HEK293T (cell line): Measurements from ENCODE around the gene SLC28A1.

ENCODE experiments used
- CTCF ChIA-PET: fragments of 350-600 bp; formaldehyde crosslinking; extraction: SDS; loops from one replicate; lab custom pipeline; 2021; ENCODE audit warnings: antibody characterized with exemption, inconsistent platforms; lab: Yijun Ruan, JAX
- POLR2A ChIA-PET: fragments of 350-600 bp; formaldehyde crosslinking; extraction: SDS; loops from one replicate; lab custom pipeline; 2020; ENCODE audit warnings: antibody characterized with exemption, inconsistent platforms; lab: Yijun Ruan, JAX
- DNase-seq: peaks from one replicate; pipeline ENCODE4 v3.0.0; 2012; ENCODE audit warnings: mixed read lengths; ENCODE audit errors: extremely low spot score
- ARNT ChIP-seq: fragments of 450-650 bp; IDR thresholded peaks from 2 replicates; pipeline ENCODE4 v1.6.1; 2017; ENCODE audit warnings: mild to moderate bottlenecking
- BHLHE40 ChIP-seq: fragments of 450-650 bp; IDR thresholded peaks from 2 replicates; pipeline ENCODE4 v1.6.1; 2016; ENCODE audit warnings: mild to moderate bottlenecking, moderate library complexity, borderline replicate concordance
- CTBP1 ChIP-seq: fragments of 450-650 bp; IDR thresholded peaks from 2 replicates; pipeline ENCODE4 v1.6.1; 2016; ENCODE audit warnings: borderline replicate concordance
- ELF4 ChIP-seq: fragments of 450-650 bp; IDR thresholded peaks from 2 replicates; pipeline ENCODE4 v1.6.1; 2017; ENCODE audit warnings: antibody characterized with exemption
- FOXA1 ChIP-seq: fragments of 450-650 bp; IDR thresholded peaks from 2 replicates; pipeline ENCODE4 v1.6.1; 2016; ENCODE audit warnings: mild to moderate bottlenecking
- FOXK2 ChIP-seq: fragments of 450-650 bp; IDR thresholded peaks from 2 replicates; pipeline ENCODE4 v1.6.1; 2016; ENCODE audit warnings: mild to moderate bottlenecking
- FOXM1 ChIP-seq: fragments of 450-650 bp; IDR thresholded peaks from 2 replicates; pipeline ENCODE4 v1.6.1; 2017; ENCODE audit warnings: mild to moderate bottlenecking, borderline replicate concordance
- HDGF ChIP-seq: fragments of 450-650 bp; IDR thresholded peaks from 2 replicates; pipeline ENCODE4 v1.6.1; 2017; ENCODE audit warnings: antibody characterized with exemption, borderline replicate concordance
- L3MBTL2 ChIP-seq: fragments of 450-650 bp; conservative IDR thresholded peaks from 2 replicates; pipeline ENCODE4 v1.6.1; 2016; ENCODE audit warnings: mild to moderate bottlenecking
- LEF1 ChIP-seq: fragments of 450-650 bp; IDR thresholded peaks from 2 replicates; pipeline ENCODE4 v1.6.1; 2017; ENCODE audit warnings: mild to moderate bottlenecking, borderline replicate concordance
- NFRKB ChIP-seq: fragments of 450-650 bp; IDR thresholded peaks from 2 replicates; pipeline ENCODE4 v1.6.1; 2016; ENCODE audit warnings: mild to moderate bottlenecking, moderate library complexity
- SP1 ChIP-seq: fragments of 450-650 bp; IDR thresholded peaks from 2 replicates; pipeline ENCODE4 v1.6.1; 2017
- SUZ12 ChIP-seq: fragments of 450-650 bp; IDR thresholded peaks from 2 replicates; pipeline ENCODE4 v1.6.1; 2016; ENCODE audit warnings: mild to moderate bottlenecking
- TARDBP ChIP-seq: fragments of 450-650 bp; IDR thresholded peaks from 2 replicates; pipeline ENCODE4 v1.6.1; 2016
- ZNF384 ChIP-seq: fragments of 450-650 bp; IDR thresholded peaks from 2 replicates; pipeline ENCODE4 v1.6.1; 2016
- TF ChIP-seq, protein P1 (sequence below): fragments of 450-650 bp; IDR thresholded peaks from 2 replicates; pipeline ENCODE4 v1.6.1; 2016

Gene SLC28A1

GRCh38 chr15:84961114-84961452 lies 76.6 kb downstream of the SLC28A1 start:
- DNase-seq: no peak
- POLR2A ChIA-PET: no interaction called here
- CTCF ChIA-PET: no interaction called here
- TF ChIP-seq FOXM1: no peak
- no peak for TF ChIP-seq ZNF384
- TF ChIP-seq NFRKB: no peak
- no peak for TF ChIP-seq CTBP1
- no peak for TF ChIP-seq FOXA1
- no peak for TF ChIP-seq L3MBTL2
- no peak for TF ChIP-seq ARNT

GRCh38 chr15:84961707-84962106 lies 77.2 kb downstream of the SLC28A1 start:
- no peak for DNase-seq
- ChIA-PET CTCF (no interaction called here), POLR2A (no interaction called here)
- TF ChIP-seq TARDBP: no peak
- TF ChIP-seq ZNF384: no peak
- TF ChIP-seq LEF1: no peak
- TF ChIP-seq BHLHE40: no peak
- TF ChIP-seq FOXK2: no peak

DNA sequence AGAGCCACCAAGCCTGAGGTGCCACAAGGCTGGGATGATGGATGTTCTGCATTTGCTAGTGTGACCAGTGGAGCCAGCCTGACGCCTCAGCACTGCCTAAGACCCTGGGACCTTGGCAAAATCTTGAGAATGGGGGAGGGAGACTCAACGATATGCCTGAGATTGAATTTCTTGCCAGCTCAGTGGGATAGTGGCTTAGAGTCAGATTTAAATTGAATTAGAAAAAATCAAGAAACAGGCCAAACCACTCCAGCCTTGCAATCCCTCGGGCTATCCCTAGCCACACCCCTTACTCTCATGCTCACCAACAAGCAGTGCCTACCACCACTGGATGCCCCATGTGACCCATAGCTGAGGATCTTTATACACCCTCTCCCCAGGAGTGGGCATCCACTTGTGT lies 78.5 kb downstream of the SLC28A1 start:
- DNase-seq: no peak
- POLR2A ChIA-PET: no interaction called here
- CTCF ChIA-PET: no interaction called here
- no peak for TF ChIP-seq ZNF384
- TF ChIP-seq FOXM1: no peak
- TF ChIP-seq ELF4: no peak

DNA sequence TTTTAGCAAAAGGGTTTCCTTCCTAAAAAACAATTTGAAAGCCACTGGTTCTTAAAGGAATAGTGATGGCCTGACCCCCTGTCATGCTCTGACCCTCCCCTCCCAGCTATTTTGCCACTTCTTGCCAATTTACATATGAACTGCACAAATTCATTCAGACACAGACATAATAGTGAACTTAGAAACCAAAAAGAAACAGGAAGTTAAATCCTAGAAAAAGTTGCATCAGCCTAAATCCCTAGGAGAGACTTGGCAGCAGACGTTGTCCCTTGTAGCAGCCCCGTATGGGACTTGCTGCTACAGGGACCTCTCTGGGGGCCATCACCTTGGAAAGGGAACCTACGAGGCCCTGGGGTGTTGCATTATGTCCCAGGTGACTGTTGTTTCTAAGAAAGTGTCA lies 82.9 kb downstream of the SLC28A1 start:
- no peak for DNase-seq
- ChIA-PET POLR2A (no interaction called here), CTCF (no interaction called here)
- no peak for TF ChIP-seq FOXM1
- TF ChIP-seq HDGF: no peak
- TF ChIP-seq, protein P1, sequence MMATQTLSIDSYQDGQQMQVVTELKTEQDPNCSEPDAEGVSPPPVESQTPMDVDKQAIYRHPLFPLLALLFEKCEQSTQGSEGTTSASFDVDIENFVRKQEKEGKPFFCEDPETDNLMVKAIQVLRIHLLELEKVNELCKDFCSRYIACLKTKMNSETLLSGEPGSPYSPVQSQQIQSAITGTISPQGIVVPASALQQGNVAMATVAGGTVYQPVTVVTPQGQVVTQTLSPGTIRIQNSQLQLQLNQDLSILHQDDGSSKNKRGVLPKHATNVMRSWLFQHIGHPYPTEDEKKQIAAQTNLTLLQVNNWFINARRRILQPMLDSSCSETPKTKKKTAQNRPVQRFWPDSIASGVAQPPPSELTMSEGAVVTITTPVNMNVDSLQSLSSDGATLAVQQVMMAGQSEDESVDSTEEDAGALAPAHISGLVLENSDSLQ: no peak
- no peak for TF ChIP-seq SP1
- no peak for TF ChIP-seq ELF4
- no peak for TF ChIP-seq NFRKB
- no peak for TF ChIP-seq TARDBP
- no peak for TF ChIP-seq LEF1
- TF ChIP-seq ZNF384: no peak
- TF ChIP-seq BHLHE40: no peak
- TF ChIP-seq FOXA1: no peak
- TF ChIP-seq FOXK2: no peak
- no peak for TF ChIP-seq CTBP1
- no peak for TF ChIP-seq L3MBTL2
- no peak for TF ChIP-seq ARNT
- TF ChIP-seq SUZ12: no peak

GRCh38 chr15:84968301-84968700 lies 83.8 kb downstream of the SLC28A1 start:
- TF ChIP-seq ARNT (no peak), CTBP1 (no peak), BHLHE40 (no peak), NFRKB (no peak), LEF1 (no peak), FOXK2 (no peak), HDGF (no peak), ELF4 (no peak), TARDBP (no peak), SUZ12 (no peak), FOXA1 (no peak), L3MBTL2 (no peak), FOXM1 (no peak), ZNF384 (no peak), SP1 (no peak)
- TF ChIP-seq, protein P1: no peak
- POLR2A ChIA-PET: no interaction called here
- CTCF ChIA-PET: no interaction called here
- no peak for DNase-seq

- ChIA-PET POLR2A (no interaction called here), CTCF (no interaction called here)
- no peak for DNase-seq
- TF ChIP-seq FOXM1 (no peak), FOXK2 (no peak), FOXA1 (no peak)
Observed at GRCh38 chr15:84969257-84969656, 84.8 kb downstream of the SLC28A1 start.

DNA sequence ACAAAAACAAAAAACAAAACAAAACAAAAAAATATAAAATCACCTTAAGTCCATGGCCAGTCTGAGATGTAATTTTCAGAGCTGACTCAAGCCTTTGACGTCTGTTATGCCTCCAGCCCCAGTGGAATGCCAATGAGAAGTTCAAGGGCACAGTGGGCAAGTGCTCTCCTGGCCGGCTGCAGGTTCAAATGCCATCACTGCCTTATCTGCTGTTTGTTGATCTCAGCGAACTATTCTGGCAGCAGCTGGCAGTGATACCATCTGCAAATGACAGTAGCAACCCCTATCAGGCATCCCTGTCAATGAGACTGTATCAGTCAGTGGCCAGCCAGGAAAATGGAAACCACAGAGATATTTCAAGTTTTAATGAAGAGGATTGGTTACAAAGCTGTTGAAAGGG lies 86.4 kb downstream of the SLC28A1 start:
- no peak for TF ChIP-seq ELF4
- TF ChIP-seq CTBP1: no peak
- no peak for TF ChIP-seq FOXK2
- no peak for TF ChIP-seq LEF1
- TF ChIP-seq FOXM1: no peak
- no peak for TF ChIP-seq ARNT
- TF ChIP-seq SP1: no peak
- ChIA-PET POLR2A (interaction anchor here (1.6 kb wide), 1 partner anchor 10 kb away, joined by 7 read pairs; the partner anchor contains the start of gene PDE8A), CTCF (interaction anchor here (0.6 kb wide), 1 partner anchor 63 kb away, joined by 3 read pairs; no protein-coding TSS in a partner anchor)
- no peak for DNase-seq
